H1 (cell line): ENCODE measurements around the gene TAS2R39. TPM values are rescaled to one million over a fixed set of nuclear protein-coding genes. Genes with fewer than 3 reads are reported as not detected.

Experiments
- CTCF ChIA-PET: fragments of 300-600 bp; sonication (Branson Sonifier 250); formaldehyde crosslinking; loops from one replicate; lab custom pipeline; 2021; ENCODE audit not compliant: partially characterized antibody; lab: Charles Lee
- POLR2A ChIA-PET: fragments of 300-600 bp; sonication (Branson Sonifier 250); formaldehyde crosslinking; loops from one replicate; lab custom pipeline; 2021; ENCODE audit warnings: inconsistent platforms; ENCODE audit not compliant: partially characterized antibody; lab: Charles Lee
- DNase-seq, 2 experiments: peaks; one replicate each; pipeline versions ENCODE4 v3.0.0 to v3.0.0-alpha.2; 2010 to 2022; ENCODE audit warnings: low spot score in 2 of 2, low read depth in 1 of 2, mixed read lengths in 1 of 2
- FAIRE-seq: peaks from 2 replicates; lab custom pipeline; 2011; peaks lifted over from hg19 to GRCh38; lab: Jason Lieb, UNC
- H2AFZ ChIP-seq: 2 replicates; pipeline ENCODE4 v1.8.1; 2012; ENCODE audit warnings: low read length, inconsistent platforms
- H2AK5ac ChIP-seq: 2 replicates; pipeline ENCODE4 v1.6.1; 2013; ENCODE audit warnings: low read depth, low read length
- H2BK120ac ChIP-seq: replicated peaks from 2 replicates; pipeline ENCODE3; 2013; ENCODE audit warnings: low read depth, low read length, inconsistent platforms
- H2BK12ac ChIP-seq: 2 replicates; pipeline ENCODE4 v1.6.1; 2013; ENCODE audit warnings: low read depth, low read length
- H2BK15ac ChIP-seq: 2 replicates; pipeline ENCODE4 v1.6.1; 2013; ENCODE audit warnings: low read length
- H2BK20ac ChIP-seq: 2 replicates; pipeline ENCODE4 v1.6.1; 2013; ENCODE audit warnings: low read length
- H2BK5ac ChIP-seq: 2 replicates; pipeline ENCODE4 v1.6.1; 2013; ENCODE audit warnings: low read depth, low read length
- H3K14ac ChIP-seq: 2 replicates; pipeline ENCODE4 v1.6.1; 2013; ENCODE audit warnings: inconsistent platforms; ENCODE audit not compliant: insufficient read length
- H3K18ac ChIP-seq: 2 replicates; pipeline ENCODE4 v1.6.1; 2013; ENCODE audit warnings: low read length; ENCODE audit errors: extremely low read depth
- H3K23ac ChIP-seq: 2 replicates; pipeline ENCODE4 v1.6.1; 2013; ENCODE audit warnings: inconsistent platforms; ENCODE audit not compliant: insufficient read length
- H3K23me2 ChIP-seq: 2 replicates; pipeline ENCODE4 v1.6.1; 2013; ENCODE audit warnings: low read depth, low read length
- H3K27ac ChIP-seq: 2 replicates; pipeline ENCODE4 v1.6.1; 2011; ENCODE audit warnings: low read depth, low read length, inconsistent platforms
- H3K27me3 ChIP-seq, 4 experiments: replicated peaks in 1 of 4; 1 replicate in 1 of 4; 2 replicates in 3 of 4; pipeline versions ENCODE4 v1.6.1 to v1.8.1; 2011 to 2013; ENCODE audit warnings: low read length in 3 of 4, mild to moderate bottlenecking in 3 of 4, inconsistent platforms in 2 of 4, mixed read lengths in 2 of 4, moderate library complexity in 1 of 4; ENCODE audit not compliant: control insufficient read depth in 3 of 4, insufficient read depth in 3 of 4; ENCODE audit errors: extremely low read depth in 1 of 4
- H3K36me3 ChIP-seq, 4 experiments: 2 replicates each; pipeline versions ENCODE4 v1.6.1 to v1.8.1; 2011 to 2013; ENCODE audit warnings: mild to moderate bottlenecking in 4 of 4, low read length in 3 of 4, moderate library complexity in 2 of 4, control low read depth in 1 of 4, inconsistent platforms in 1 of 4; ENCODE audit not compliant: insufficient read depth in 4 of 4, control insufficient read depth in 2 of 4
- H3K4ac ChIP-seq: replicated peaks from 2 replicates; pipeline ENCODE3; 2013; ENCODE audit warnings: low read length, low read depth, mixed read lengths, inconsistent platforms; ENCODE audit not compliant: insufficient read length
- H3K4me1 ChIP-seq, 4 experiments: replicated peaks in 1 of 4; 1 replicate in 1 of 4; 2 replicates in 3 of 4; pipeline versions ENCODE4 v1.6.1 to v1.8.1; 2011 to 2013; ENCODE audit warnings: low read length in 3 of 4, inconsistent platforms in 2 of 4, mixed read lengths in 1 of 4; ENCODE audit not compliant: insufficient read depth in 4 of 4, control insufficient read depth in 3 of 4
- H3K4me2 ChIP-seq, 2 experiments: 2 replicates each; pipeline versions ENCODE4 v1.6.1 to v1.8.1; 2011 to 2013; ENCODE audit warnings: low read depth in 2 of 2, low read length in 2 of 2, control low read depth in 1 of 2, inconsistent platforms in 1 of 2, mild to moderate bottlenecking in 1 of 2; ENCODE audit not compliant: insufficient read depth in 1 of 2
- H3K4me3 ChIP-seq, 4 experiments: fragments of 200-600, 300-600 bp in 1 of 4; sonication (generic), shearing (Covaris generic), sonication (Bioruptor Twin) in 1 of 4; 2 replicates each; pipeline versions ENCODE4 v1.5.1 to v1.8.1; 2011 to 2016; ENCODE audit warnings: low read length in 4 of 4, low read depth in 3 of 4, control low read depth in 2 of 4, inconsistent platforms in 2 of 4, mild to moderate bottlenecking in 2 of 4, mixed read lengths in 1 of 4, moderate library complexity in 1 of 4; ENCODE audit not compliant: insufficient read depth in 2 of 4; ENCODE audit errors: extremely low read depth in 1 of 4
- H3K56ac ChIP-seq: replicated peaks from 2 replicates; pipeline ENCODE3; 2013; ENCODE audit warnings: low read depth, mild to moderate bottlenecking, mixed read lengths, low read length, inconsistent platforms; ENCODE audit not compliant: insufficient read length
- H3K79me1 ChIP-seq: 2 replicates; pipeline ENCODE4 v1.6.1; 2013; ENCODE audit warnings: low read depth, low read length, control low read depth
- H3K79me2 ChIP-seq, 2 experiments: 2 replicates each; pipeline versions ENCODE4 v1.6.1 to v1.8.1; 2012 to 2013; ENCODE audit warnings: low read length in 2 of 2, mild to moderate bottlenecking in 2 of 2, inconsistent platforms in 1 of 2; ENCODE audit not compliant: insufficient read depth in 2 of 2, control insufficient read depth in 1 of 2
- H3K9ac ChIP-seq, 4 experiments: replicated peaks in 1 of 4; 1 replicate in 1 of 4; 2 replicates in 3 of 4; pipeline versions ENCODE4 v1.6.1 to v1.8.1; 2011 to 2013; ENCODE audit warnings: low read depth in 3 of 4, low read length in 3 of 4, control low read depth in 2 of 4, mild to moderate bottlenecking in 2 of 4, moderate library complexity in 2 of 4, inconsistent platforms in 1 of 4; ENCODE audit errors: extremely low read depth in 1 of 4
- H3K9me3 ChIP-seq, 2 experiments: 2 replicates each; pipeline versions ENCODE4 v1.6.1 to v1.8.1; 2012 to 2013; ENCODE audit warnings: mild to moderate bottlenecking in 2 of 2, moderate library complexity in 2 of 2, control low read depth in 1 of 2, inconsistent platforms in 1 of 2, low read depth in 1 of 2, low read length in 1 of 2, mixed read lengths in 1 of 2; ENCODE audit not compliant: insufficient read depth in 2 of 2
- H4K20me1 ChIP-seq, 2 experiments: replicated peaks in 1 of 2; 2 replicates each; pipeline versions ENCODE3 to v1.8.1; 2011 to 2013; ENCODE audit warnings: inconsistent platforms in 2 of 2, low read length in 2 of 2, mild to moderate bottlenecking in 1 of 2; ENCODE audit not compliant: insufficient read depth in 2 of 2, control insufficient read depth in 1 of 2
- H4K5ac ChIP-seq: 2 replicates; pipeline ENCODE4 v1.6.1; 2013; ENCODE audit warnings: low read length, low read depth, mixed read lengths, inconsistent platforms; ENCODE audit not compliant: insufficient read length
- H4K8ac ChIP-seq: 2 replicates; pipeline ENCODE4 v1.8.0; 2013; ENCODE audit warnings: mild to moderate bottlenecking, moderate library complexity, low read length, inconsistent platforms; ENCODE audit not compliant: insufficient read depth; ENCODE audit errors: extremely low read depth
- H4K91ac ChIP-seq: replicated peaks from 2 replicates; pipeline ENCODE3; 2013; ENCODE audit warnings: low read length, mixed read lengths, inconsistent platforms; ENCODE audit not compliant: insufficient read length
- ATF3 ChIP-seq: IDR thresholded peaks from 2 replicates; pipeline ENCODE4 v1.6.1; 2011; ENCODE audit warnings: low read depth, mild to moderate bottlenecking, low read length; ENCODE audit not compliant: insufficient read depth
- GABPA ChIP-seq: IDR thresholded peaks from 2 replicates; pipeline ENCODE4 v1.6.1; 2011; ENCODE audit warnings: mild to moderate bottlenecking, low read length, moderate library complexity, borderline replicate concordance; ENCODE audit not compliant: insufficient read depth
- GTF2F1 ChIP-seq: IDR thresholded peaks from 2 replicates; pipeline ENCODE4 v1.6.1; 2012; ENCODE audit warnings: low read depth, low read length, improper control_type of control experiment, borderline replicate concordance
- KDM1A ChIP-seq: fragments of 200-600, 300-600 bp; sonication (generic); IDR thresholded peaks from 2 replicates; pipeline ENCODE4 v1.7.1; 2016; ENCODE audit warnings: mild to moderate bottlenecking, low read length, borderline replicate concordance
- KDM5A ChIP-seq: fragments of 200-600 bp; IDR thresholded peaks from 2 replicates; pipeline ENCODE4 v1.7.1; 2012; ENCODE audit warnings: mild to moderate bottlenecking, low read length, inconsistent platforms, mixed read lengths
- SIX5 ChIP-seq: IDR thresholded peaks from 2 replicates; pipeline ENCODE4 v1.6.1; 2011; ENCODE audit warnings: mild to moderate bottlenecking, low read depth, low read length
- SP2 ChIP-seq: IDR thresholded peaks from 2 replicates; pipeline ENCODE4 v1.6.1; 2012; ENCODE audit warnings: mild to moderate bottlenecking, low read length, inconsistent platforms
- SP4 ChIP-seq: IDR thresholded peaks from 2 replicates; pipeline ENCODE4 v1.6.1; 2012; ENCODE audit warnings: low read length, inconsistent platforms
- SRF ChIP-seq: IDR thresholded peaks from 2 replicates; pipeline ENCODE4 v1.6.1; 2011; ENCODE audit warnings: mild to moderate bottlenecking, low read depth, low read length, moderate library complexity
- TAF1 ChIP-seq: IDR thresholded peaks from 2 replicates; pipeline ENCODE4 v1.6.1; 2011; ENCODE audit warnings: mild to moderate bottlenecking, low read depth, low read length
- TBP ChIP-seq: IDR thresholded peaks from 2 replicates; pipeline ENCODE4 v1.6.1; 2011; ENCODE audit warnings: low read depth, low read length, improper control_type of control experiment
- TCF12 ChIP-seq: IDR thresholded peaks from 2 replicates; pipeline ENCODE4 v1.6.1; 2011; ENCODE audit warnings: low read depth, mild to moderate bottlenecking, low read length
- USF2 ChIP-seq: IDR thresholded peaks from 2 replicates; pipeline ENCODE4 v1.6.1; 2011; ENCODE audit warnings: low read length, improper control_type of control experiment
- ZNF274 ChIP-seq: IDR thresholded peaks from 2 replicates; pipeline ENCODE4 v1.7.0; 2012; ENCODE audit warnings: low read length, borderline replicate concordance; ENCODE audit errors: extremely low read depth
- WGBS, 2 experiments: shearing (Covaris generic) in 1 of 2; methylation state at CpG; one replicate each; pipeline versions ENCODE4 v1.1.6 to v1.1.7; 2013 to 2015; ENCODE audit warnings: low lambda C conversion rate in 2 of 2, mixed read lengths in 2 of 2, inconsistent platforms in 1 of 2, low coverage in 1 of 2, missing lambda C conversion rate in 1 of 2; ENCODE audit not compliant: insufficient replicate concordance in 2 of 2, insufficient coverage in 1 of 2, insufficient read length in 1 of 2; ENCODE audit errors: extremely low coverage in 1 of 2, missing lambda C conversion rate in 1 of 2; 5-methylcytosine and 5-hydroxymethylcytosine counted together
- polyA plus RNA-seq, 7 experiments: library from polyadenylated mRNA; depleted of rRNA in 3 of 7; stranded (reverse) in 5 of 7; unstranded in 2 of 7; fragments of >200 nt in 5 of 7; fragments of 200-250 nt in 2 of 7; gene quantifications; 1 replicate in 5 of 7; 2 replicates in 1 of 7; 4 replicates in 1 of 7; pipeline versions ENCODE4 v1.2.1 to v1.2.3, GENCODE V29; 2011 to 2013; ENCODE audit warnings: missing spikeins in 2 of 7, mixed read lengths in 2 of 7
- total RNA-seq: library from RNA; stranded (reverse); fragmentation: NEBNext Ultra II Directional; extraction: Animal tissue kit (Norgen Biotek cat#: 25700); gene quantifications from 2 replicates; pipeline ENCODE4 v1.2.1, GENCODE V29; 2021

Gene TAS2R39
- total and polyA plus RNA-seq, 2 of the 8 experiments (the other 6 are each of a cell fraction or from before 2014, with no cell fraction given) = not detected

- Histone ChIP-seq H4K91ac (no peak overlapping the region), H3K27ac (no peak overlapping the region), H2BK15ac (no peak overlapping the region), H2BK12ac (no peak overlapping the region), H4K20me1 (peaks cover 0 to 9% of the 10 kb centered on the region in 2 experiments), H3K27me3 (no peaks in the 10 kb centered on the region), H3K79me1 (no peaks in the 10 kb centered on the region), H2BK120ac (no peak overlapping the region), H2BK20ac (no peak overlapping the region), H3K9ac (no peak overlapping the region), H3K9me3 (no peaks in the 10 kb centered on the region), H3K79me2 (peaks cover 0 to 8% of the 10 kb centered on the region in 2 experiments; a peak in 1 of 4 replicates)
- WGBS, 2 experiments = 83% methylated on average over 1 of the region's 1 CpG; no CpG with 5 or more reads in 1 of the 2 experiments
- CTCF ChIA-PET = interaction anchor here (0.8 to 2.8 kb wide), 6 partner anchors 11 to 302 kb away, joined by 3 to 14 read pairs (median 6); no protein-coding TSS in a partner anchor
- DNase-seq (no peak), FAIRE-seq (no peak)
- no peak for TF ChIP-seq TAF1
- TF ChIP-seq TCF12 = no peak
- TF ChIP-seq SP4 = no peak
- no peak for TF ChIP-seq USF2
- TF ChIP-seq SRF = no peak
- TF ChIP-seq GTF2F1 = no peak
- TF ChIP-seq SP2 = no peak
- TF ChIP-seq GABPA = no peak
- TF ChIP-seq ZNF274 = no peak
- TF ChIP-seq SIX5 = no peak
- no peak for TF ChIP-seq ATF3
- no peak for TF ChIP-seq TBP
- TF ChIP-seq KDM5A = no peak
- TF ChIP-seq KDM1A = no peak
- TF ChIP-seq, all 59 proteins: peak for 0
- H2BK5ac ChIP-seq = no peak overlapping the region
- no peak overlapping the region for H4K8ac ChIP-seq
- no peak overlapping the region for H3K4me3 ChIP-seq
- H3K36me3 ChIP-seq = no peaks in the 10 kb centered on the region
- no peak overlapping the region for H3K4me2 ChIP-seq
- no peak overlapping the region for H3K18ac ChIP-seq
- H3K23me2 ChIP-seq = peaks cover 11% of the 10 kb centered on the region; the same call in 1 of the 2 replicates
- H2AFZ ChIP-seq = no peak overlapping the region
- no peak overlapping the region for H2AK5ac ChIP-seq
- POLR2A ChIA-PET = no interaction called here
- H3K4me1 ChIP-seq = peaks cover 0 to 2% (median 0%) of the 10 kb centered on the region in 4 experiments; a peak in 1 of 7 replicates
- H3K23ac ChIP-seq = no peak overlapping the region
- H3K14ac ChIP-seq = no peak overlapping the region
- H3K4ac ChIP-seq = no peak overlapping the region
- no peak overlapping the region for H4K5ac ChIP-seq
- no peak overlapping the region for H3K56ac ChIP-seq
These were observed 44.6 kb downstream of the TAS2R39 start for GRCh38 chr7:143227806-143228205.
